ENCODE measurements around the gene APEX1.

DNA sequence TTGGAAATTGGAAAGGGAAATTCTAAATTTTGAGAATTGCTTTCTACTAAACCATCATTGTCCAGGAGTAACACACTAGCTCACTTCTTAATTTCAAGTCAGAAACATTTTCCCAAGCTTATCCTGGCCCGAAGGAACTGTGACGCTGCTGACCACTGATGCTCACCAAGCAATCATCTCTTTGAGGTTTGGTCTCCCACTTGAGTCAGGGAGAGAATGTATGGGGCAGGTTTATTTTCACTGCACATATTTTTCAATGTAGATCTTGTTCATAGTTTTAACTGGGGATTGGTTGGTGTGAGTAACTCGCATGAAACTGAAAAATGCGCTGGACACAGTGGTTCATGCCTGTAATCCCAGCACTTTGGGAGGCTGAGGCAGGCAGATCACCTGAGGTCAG, 37.5 kb downstream of the APEX1 start:
- TF ChIP-seq, protein P1, sequence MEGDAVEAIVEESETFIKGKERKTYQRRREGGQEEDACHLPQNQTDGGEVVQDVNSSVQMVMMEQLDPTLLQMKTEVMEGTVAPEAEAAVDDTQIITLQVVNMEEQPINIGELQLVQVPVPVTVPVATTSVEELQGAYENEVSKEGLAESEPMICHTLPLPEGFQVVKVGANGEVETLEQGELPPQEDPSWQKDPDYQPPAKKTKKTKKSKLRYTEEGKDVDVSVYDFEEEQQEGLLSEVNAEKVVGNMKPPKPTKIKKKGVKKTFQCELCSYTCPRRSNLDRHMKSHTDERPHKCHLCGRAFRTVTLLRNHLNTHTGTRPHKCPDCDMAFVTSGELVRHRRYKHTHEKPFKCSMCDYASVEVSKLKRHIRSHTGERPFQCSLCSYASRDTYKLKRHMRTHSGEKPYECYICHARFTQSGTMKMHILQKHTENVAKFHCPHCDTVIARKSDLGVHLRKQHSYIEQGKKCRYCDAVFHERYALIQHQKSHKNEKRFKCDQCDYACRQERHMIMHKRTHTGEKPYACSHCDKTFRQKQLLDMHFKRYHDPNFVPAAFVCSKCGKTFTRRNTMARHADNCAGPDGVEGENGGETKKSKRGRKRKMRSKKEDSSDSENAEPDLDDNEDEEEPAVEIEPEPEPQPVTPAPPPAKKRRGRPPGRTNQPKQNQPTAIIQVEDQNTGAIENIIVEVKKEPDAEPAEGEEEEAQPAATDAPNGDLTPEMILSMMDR (IDR thresholded peaks at IDR 0.05), result no peak
- TF ChIP-seq POLR2A (IDR thresholded peaks at IDR 0.05), result no peak
